AG04450 (cell line): Measurements from ENCODE around the gene MRPL34. TPM values are rescaled to one million over a fixed set of nuclear protein-coding genes. Genes with fewer than 3 reads are reported as not detected.

Source experiments
- CTCF ChIA-PET: fragments of 300-600, 350-600 bp; formaldehyde crosslinking; extraction: SDS; loops from one replicate; lab custom pipeline; 2022; ENCODE audit warnings: antibody characterized with exemption, inconsistent platforms; lab: Charles Lee
- POLR2A ChIA-PET: fragments of 350-600 bp; formaldehyde crosslinking; extraction: SDS; loops from one replicate; lab custom pipeline; 2021; ENCODE audit warnings: antibody characterized with exemption, inconsistent platforms; lab: Yijun Ruan, JAX
- DNase-seq: peaks from one replicate; pipeline ENCODE4 v3.0.0-alpha.2; 2011; ENCODE audit warnings: low read depth, low spot score
- H3K27ac ChIP-seq: one replicate; pipeline ENCODE4 v1.5.1; 2012; ENCODE audit warnings: low read depth, low read length, control low read depth
- H3K27me3 ChIP-seq: one replicate; pipeline ENCODE4 v1.6.0; 2012; ENCODE audit warnings: low read length; ENCODE audit not compliant: control insufficient read depth, insufficient read depth
- H3K4me3 ChIP-seq: 2 replicates; pipeline ENCODE4 v1.5.1; 2011; ENCODE audit warnings: mild to moderate bottlenecking, low read depth, low read length, control low read depth
- H3K9me3 ChIP-seq: 2 replicates; pipeline ENCODE4 v1.5.1; 2012; ENCODE audit warnings: low read length; ENCODE audit not compliant: control insufficient read depth, insufficient read depth
- CTCF ChIP-seq: IDR thresholded peaks from 2 replicates; pipeline ENCODE4 v1.5.1; 2011; ENCODE audit warnings: low read depth, low read length, control low read depth, inconsistent platforms
- polyA plus RNA-seq: library from polyadenylated mRNA; depleted of rRNA; stranded (reverse); fragments of >200 nt; gene quantifications from 2 replicates; pipeline ENCODE4 v1.2.3, GENCODE V29; 2011

Gene MRPL34
- polyA plus RNA-seq, 1 experiment, result 23.2 TPM

GRCh38 chr19:17320435-17320834, 14.8 kb downstream of the MRPL34 start:
- ChIA-PET POLR2A (interaction anchor here (1.8 kb wide), 1 partner anchor 11 kb away, joined by 5 read pairs; the partner anchor contains the start of gene DDA1), CTCF (no interaction called here)
- no peak for DNase-seq
- no peak for TF ChIP-seq CTCF
- Histone ChIP-seq H3K27ac (no peak overlapping the region), H3K4me3 (no peak overlapping the region), H3K27me3 (no peaks in the 10 kb centered on the region), H3K9me3 (peaks cover 3% of the 10 kb centered on the region; the same call in 1 of the 2 replicates)

GRCh38 chr19:17321655-17322489, 16.2 kb downstream of the MRPL34 start:
- CTCF ChIA-PET, result interaction anchor here (0.7 to 1.1 kb wide), 2 partner anchors 17 to 49 kb away, joined by 3 to 4 read pairs; partner anchors contain the start of gene MRPL34
- no peaks in the 10 kb centered on the region for H3K27me3 ChIP-seq
- no peaks in the 10 kb centered on the region; the same call in 1 of the 2 replicates for H3K9me3 ChIP-seq
- POLR2A ChIA-PET, result interaction anchor here (0.7 to 1.8 kb wide), 2 partner anchors 13 to 1224 kb away, joined by 3 to 5 read pairs; partner anchors contain the start of gene DDA1
- no peak for DNase-seq
- TF ChIP-seq CTCF, result no peak
- H3K4me3 ChIP-seq, result no peak overlapping the region
- H3K27ac ChIP-seq, result no peak overlapping the region

- Histone ChIP-seq H3K4me3 (no peak overlapping the region), H3K9me3 (no peaks in the 10 kb centered on the region; the same call in 1 of the 2 replicates), H3K27me3 (no peaks in the 10 kb centered on the region), H3K27ac (no peak overlapping the region)
- no peak for TF ChIP-seq CTCF
- DNase-seq, result no peak
- ChIA-PET POLR2A (no interaction called here), CTCF (interaction anchor here (1.1 kb wide), 1 partner anchor 18 kb away, joined by 3 read pairs; the partner anchor contains the start of gene MRPL34)
Observed at GRCh38 chr19:17322854-17323253, 17.2 kb downstream of the MRPL34 start.

GRCh38 chr19:17323300-17323963, 17.8 kb downstream of the MRPL34 start:
- Histone ChIP-seq H3K9me3 (no peaks in the 10 kb centered on the region; the same call in 1 of the 2 replicates), H3K4me3 (no peak overlapping the region), H3K27me3 (no peaks in the 10 kb centered on the region), H3K27ac (no peak overlapping the region)
- POLR2A ChIA-PET, result interaction anchor here (0.7 to 1.4 kb wide), 2 partner anchors 14 to 52 kb away, joined by 3 to 5 read pairs; partner anchors contain the start of gene DDA1
- DNase-seq, result no peak
- TF ChIP-seq CTCF, result no peak
- CTCF ChIA-PET, result interaction anchor here (1.1 kb wide), 1 partner anchor 18 kb away, joined by 3 read pairs; the partner anchor contains the start of gene MRPL34
